ENCODE measurements around the gene RPS27A.
"Not testable (repeated sequence)": the region's sequence is repeated elsewhere in the genome, so short reads cannot be mapped to it uniquely, and the experiment has no call there.

DNA sequence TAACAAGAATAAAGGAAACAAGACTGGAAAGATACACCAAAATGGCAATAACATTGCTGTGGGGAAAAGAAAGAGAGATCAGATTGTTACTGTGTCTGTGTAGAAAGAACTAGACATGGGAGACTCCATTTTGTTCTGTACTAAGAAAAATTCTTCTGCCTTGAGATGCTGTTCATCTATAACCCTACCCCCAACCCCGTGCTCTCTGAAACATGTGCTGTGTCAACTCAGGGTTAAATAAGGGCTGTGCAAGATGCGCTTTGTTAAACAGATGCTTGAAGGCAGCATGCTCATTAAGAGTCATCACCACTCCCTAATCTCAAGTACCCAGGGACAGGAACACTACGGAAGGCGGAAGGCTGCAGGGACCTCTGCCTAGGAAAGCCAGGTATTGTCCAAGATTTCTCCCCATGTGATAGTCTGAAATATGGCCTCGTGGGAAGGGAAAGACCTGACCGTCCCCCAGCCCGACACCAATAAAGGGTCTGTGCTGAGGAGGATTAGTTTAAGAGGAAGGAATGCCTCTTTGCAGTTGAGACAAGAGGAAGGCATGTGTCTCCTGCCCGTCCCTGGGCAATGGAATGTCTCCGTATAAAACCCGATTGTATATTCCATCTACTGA, 46.8 kb downstream of the RPS27A start:
- TF ChIP-seq, protein P1, sequence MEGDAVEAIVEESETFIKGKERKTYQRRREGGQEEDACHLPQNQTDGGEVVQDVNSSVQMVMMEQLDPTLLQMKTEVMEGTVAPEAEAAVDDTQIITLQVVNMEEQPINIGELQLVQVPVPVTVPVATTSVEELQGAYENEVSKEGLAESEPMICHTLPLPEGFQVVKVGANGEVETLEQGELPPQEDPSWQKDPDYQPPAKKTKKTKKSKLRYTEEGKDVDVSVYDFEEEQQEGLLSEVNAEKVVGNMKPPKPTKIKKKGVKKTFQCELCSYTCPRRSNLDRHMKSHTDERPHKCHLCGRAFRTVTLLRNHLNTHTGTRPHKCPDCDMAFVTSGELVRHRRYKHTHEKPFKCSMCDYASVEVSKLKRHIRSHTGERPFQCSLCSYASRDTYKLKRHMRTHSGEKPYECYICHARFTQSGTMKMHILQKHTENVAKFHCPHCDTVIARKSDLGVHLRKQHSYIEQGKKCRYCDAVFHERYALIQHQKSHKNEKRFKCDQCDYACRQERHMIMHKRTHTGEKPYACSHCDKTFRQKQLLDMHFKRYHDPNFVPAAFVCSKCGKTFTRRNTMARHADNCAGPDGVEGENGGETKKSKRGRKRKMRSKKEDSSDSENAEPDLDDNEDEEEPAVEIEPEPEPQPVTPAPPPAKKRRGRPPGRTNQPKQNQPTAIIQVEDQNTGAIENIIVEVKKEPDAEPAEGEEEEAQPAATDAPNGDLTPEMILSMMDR (IDR thresholded peaks at IDR 0.05; ENCODE audit: poor library complexity), result not testable (repeated sequence)
- not testable (repeated sequence) for TF ChIP-seq EZH2phosphoT487 (IDR thresholded peaks at IDR 0.05; ENCODE audit: low read depth, severe bottlenecking, unreplicated experiment); EZH2 (IDR thresholded peaks at IDR 0.05; ENCODE audit: borderline replicate concordance)
